Stimulated activated CD4-positive, alpha-beta T cell treated with anti-CD3 and anti-CD28 coated beads, Interleukin-2, amount 100 ng/mL, for 48 hours (primary cell): ENCODE data around the gene NFYC.

ENCODE experiments used
- DNase-seq, 2 donors: peaks; one replicate each; pipeline ENCODE4 v3.0.0-alpha.2; 2020

NFYC gene

DNA sequence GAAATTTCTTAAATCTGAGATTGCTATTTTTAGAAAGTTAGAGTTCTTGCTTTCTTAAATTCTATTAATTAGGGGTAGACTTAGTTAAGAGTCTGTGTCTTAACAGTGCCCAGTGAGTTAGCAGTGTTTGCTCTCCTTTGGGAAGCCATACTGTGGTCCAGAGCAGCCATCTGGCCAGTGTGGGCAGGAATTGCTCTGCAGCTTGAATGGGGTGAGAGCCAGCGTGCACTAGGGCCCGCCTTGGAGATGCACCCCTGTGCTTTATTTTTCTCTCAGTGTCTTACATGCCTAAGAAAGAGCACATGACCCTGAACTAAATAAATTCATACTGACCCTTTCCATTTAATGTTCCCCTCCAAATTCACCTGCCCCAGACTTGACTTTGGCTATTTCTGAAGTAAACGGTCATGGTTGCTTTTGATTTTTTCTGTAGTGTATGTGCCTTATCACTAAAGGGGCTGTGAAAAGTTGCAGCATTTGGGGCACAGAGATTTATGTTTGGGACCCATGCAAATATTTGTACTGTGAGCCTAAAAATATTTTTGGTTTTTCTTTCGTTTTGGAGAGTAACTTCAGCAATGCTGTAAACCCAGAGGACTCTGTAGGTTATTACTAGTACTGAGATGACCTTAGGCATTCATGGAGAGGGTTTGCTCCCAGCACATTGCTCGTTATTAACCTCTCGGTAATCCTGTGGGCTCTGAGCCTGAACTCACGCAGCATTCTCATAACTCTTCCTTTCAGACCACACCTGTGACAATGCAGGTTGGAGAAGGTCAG lies 70.8 kb downstream of the NFYC start:
- no peak for DNase-seq

- no peak for DNase-seq
Measured at GRCh38 chr1:40763742-40764532, 72.4 kb downstream of the NFYC start.

- DNase-seq = no peak
Measured at GRCh38 chr1:40764981-40765380, 73.5 kb downstream of the NFYC start.

- DNase-seq = no peak
Measured at GRCh38 chr1:40766017-40766416, 74.5 kb downstream of the NFYC start.

DNA sequence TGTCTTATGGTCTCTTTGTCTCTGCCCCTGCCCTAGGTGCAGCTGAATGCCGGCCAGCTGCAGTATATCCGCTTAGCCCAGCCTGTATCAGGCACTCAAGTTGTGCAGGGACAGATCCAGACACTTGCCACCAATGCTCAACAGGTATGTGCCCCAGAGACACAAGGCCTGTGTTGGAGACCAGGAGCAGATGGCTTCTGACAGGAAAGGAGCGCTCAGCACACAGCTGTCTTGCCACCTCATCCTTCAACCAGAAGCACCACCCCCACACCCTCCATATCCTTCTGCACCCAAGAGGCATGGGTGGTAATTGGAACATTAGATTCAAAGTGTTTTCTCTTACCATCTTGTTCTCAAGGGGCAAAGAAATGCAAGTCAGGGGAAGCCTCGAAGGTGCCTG lies 75.1 kb downstream of the NFYC start:
- no peak for DNase-seq

- no peak for DNase-seq
Measured at GRCh38 chr1:40768146-40768990, 76.9 kb downstream of the NFYC start.

- DNase-seq = no peak
Measured at GRCh38 chr1:40769815-40770214, 78.3 kb downstream of the NFYC start.

DNA sequence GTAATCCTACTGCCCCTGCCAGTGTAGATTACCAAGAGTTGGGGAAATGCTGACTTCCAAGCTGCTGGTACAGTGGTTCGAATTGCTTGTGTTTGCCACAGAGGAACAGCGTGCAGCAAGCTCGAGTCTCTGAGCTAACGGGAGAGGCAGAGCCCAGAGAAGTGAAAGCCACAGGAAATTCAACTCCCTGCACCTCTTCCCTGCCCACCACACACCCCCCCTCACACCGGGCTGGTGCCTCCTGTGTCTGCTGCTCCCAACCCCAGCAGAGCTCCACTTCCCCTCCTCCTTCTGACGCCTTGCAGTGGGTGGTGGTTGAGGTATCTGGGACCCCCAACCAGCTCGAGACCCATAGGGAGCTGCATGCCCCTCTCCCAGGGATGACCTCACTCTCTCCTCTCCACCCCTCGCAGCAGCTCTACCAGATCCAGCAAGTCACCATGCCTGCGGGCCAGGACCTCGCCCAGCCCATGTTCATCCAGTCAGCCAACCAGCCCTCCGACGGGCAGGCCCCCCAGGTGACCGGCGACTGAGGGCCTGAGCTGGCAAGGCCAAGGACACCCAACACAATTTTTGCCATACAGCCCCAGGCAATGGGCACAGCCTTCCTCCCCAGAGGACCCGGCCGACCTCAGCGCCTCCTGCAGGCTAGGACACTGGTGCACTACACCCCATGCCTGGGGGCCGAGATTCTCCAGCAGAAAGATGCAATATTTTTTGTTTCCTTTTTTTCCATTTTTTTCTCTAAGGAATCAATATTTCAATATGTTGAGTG lies 79.0 kb downstream of the NFYC start:
- DNase-seq = no peak

DNA sequence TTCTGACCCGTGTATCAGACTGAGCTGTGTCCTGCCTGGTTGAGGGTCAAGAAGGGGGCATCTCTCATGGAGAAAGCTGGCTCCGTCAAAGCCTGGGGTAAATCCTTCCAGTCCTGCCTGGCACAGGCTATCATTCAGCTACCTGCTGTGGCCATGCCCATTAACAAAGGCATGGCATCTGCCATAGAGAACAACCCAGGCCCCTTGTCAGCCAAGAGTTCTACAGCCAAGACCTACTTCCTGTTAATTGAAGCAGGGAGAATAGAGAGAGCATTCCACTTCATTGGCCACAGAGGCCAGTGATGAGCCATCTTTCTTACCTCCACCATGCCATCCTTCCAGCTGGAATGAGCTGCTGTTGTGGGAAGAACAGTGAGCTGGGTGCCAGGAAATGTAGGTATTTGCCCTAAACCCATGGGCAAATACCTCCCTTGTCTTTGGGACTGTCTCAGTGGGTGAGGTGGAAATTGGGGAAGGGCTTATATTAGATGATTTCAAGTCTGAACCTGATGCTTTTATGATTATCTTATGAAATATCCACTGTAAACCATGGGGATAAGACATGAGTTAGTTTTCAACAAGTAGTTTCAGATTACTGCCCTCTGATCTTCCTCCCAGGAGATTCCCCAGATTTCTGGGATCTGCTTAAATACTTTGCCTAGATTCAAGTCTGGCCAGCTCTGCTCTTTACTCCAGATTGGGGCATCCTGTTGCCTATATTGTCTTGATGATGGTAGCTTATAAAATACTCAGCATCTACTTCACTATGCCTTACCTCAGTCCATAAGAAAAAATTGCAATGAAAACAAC lies 80.8 kb downstream of the NFYC start:
- DNase-seq = no peak

GRCh38 chr1:40773748-40774265 lies 82.3 kb downstream of the NFYC start:
- no peak for DNase-seq

GRCh38 chr1:40774266-40774998 lies 82.9 kb downstream of the NFYC start:
- DNase-seq = peak; percentile 51 to 67

DNA sequence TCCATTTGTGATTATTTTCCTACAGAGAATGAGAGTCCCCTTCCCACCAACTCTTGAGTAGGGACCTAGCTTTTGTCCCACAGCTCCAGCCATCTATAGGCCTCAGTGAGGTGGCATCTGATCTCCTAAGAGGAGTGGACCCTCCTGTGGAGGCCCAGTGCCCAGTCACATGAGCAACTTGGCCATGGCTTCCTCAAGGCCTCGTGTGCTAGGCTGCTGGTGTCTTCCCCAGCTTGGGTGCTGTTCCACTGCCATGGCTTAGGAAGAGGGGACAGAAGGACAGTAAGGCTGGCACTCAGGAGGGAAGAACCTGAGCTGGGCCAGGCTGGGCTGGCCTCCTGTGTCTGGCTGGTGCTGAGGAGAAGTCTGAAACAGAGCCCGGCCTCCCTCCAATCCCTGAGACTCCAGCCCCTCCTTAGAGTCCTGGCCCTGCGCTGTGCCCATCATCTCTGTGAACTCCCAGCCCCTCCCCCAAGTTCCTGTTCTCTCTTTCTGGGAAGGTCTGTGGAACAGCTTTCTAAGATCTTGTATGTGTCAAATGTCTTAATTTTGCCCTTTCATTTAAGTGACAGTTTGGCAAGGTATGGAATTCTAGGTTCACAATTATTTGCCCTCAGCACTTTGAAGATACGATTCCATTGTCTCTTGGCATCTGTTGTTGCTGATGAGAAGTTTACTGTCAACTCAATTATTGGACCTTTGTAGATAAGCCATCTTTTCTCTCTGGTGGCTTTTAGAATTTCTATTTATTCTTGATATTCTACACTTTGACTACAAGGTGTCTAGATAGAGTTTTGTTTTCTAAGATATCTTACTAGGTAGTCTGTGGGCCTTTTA lies 85.0 kb downstream of the NFYC start:
- DNase-seq = no peak

DNA sequence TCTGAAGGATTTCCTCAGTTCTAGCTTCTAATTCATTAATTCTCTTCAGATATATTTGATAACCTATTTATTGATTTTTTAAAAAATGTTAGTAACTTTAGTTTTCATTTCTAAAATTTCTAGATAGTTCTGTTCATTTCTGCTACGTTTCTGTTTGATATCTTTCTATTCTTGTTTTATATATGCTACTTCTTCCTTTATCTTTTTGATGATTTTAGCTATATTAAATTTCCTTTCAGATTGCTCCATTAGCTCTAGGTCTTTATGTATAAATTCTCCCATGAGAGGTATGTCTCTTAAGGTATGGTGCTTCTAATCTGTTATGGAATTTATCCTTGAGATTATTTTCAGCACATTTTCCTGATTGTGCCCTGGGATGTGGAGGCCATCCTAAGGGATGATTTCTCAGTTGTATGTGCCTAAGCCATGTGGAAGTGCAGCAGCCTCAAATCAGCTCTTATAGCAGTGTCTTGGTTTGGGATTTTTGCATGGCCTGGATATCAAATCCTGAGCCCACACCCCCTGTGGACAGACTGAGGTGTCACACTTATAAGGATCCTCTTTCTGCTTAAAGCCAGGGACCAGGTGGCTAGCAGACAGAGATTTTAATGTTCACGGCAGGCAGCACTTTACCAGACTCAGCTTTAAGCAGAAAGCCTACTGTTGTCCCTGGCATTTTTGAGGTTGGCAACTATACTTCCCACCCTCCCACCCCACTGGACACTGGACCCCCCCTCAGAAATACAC lies 85.9 kb downstream of the NFYC start:
- DNase-seq = no peak

DNA sequence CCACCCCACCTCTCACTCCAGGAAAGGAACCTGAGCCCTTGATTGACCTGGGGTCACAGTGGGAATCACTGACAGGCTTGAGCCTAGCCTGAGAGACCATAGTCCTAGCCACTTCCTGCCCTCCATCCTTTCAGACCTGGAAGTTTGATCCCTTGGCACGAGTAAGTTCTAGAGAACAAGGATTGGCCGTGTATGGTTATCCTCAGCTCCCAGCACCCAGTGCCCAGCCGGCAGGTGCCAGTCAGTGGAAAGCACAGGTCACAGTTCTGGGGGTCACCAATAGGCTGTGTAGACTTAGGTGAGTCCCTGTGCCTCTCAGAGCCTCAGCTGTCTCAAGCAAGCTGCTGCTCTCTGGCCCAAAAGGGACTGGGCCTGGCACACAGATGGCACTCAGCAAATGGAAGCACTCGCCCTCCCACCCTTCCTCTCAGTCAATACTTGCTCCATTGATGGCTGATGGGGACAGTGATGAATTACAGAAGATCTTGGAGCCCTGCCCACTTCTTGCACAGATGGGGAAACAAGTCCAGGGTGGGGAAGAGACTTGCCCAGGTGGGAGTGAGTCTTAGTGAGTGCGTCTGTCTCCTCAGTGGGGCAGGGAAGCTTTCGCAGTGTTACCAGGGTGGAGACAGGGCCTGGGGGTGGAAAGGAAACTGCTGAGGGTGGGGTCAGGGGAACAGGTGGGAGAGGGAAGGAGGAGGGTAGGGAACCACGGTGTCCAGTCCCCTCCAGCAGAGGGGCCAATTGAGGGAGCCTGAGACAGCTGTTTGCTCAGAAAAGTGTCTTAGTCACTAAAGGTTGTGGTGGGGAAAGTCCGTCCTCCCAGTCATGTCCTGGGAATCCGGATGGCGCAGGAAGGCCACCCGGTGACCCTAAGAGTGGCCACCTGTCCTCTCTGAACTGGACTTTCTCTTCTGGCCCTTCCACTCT lies 89.4 kb downstream of the NFYC start:
- no peak for DNase-seq

DNA sequence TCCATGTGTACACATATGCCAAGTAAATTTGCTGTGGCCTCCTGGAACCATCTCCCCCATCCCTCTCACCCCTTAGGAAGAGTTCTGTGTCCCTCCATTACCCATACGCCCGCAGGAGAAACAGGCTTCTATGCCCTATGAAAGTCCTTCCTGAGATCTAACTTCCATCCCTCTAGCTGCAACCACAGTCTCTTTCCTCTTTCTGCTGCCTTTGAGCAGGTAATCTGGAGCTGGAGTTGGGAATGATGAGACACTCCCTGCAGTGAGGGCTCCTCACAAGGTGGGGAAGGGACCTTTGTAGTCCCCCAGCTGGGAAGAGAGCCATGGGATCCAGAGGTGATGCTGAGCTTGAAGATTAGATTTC lies 90.1 kb downstream of the NFYC start:
- DNase-seq = no peak

- DNase-seq = no peak
Measured at GRCh38 chr1:40782371-40782956, 91.0 kb downstream of the NFYC start.
